ENCODE measurements around the gene TLL2.

TLL2 gene

GRCh38 chr10:96321822-96322221, 191.9 kb downstream of the TLL2 start:
- Histone ChIP-seq H3K9me2 (replicated peaks; ENCODE audit: insufficient read depth, low read length) (no peaks in the 10 kb centered on the region), H3K27me3 (replicated peaks; ENCODE audit: insufficient read depth, low read length) (no peaks in the 10 kb centered on the region), H3K27ac (ENCODE audit: low read length) (no peak overlapping the region), H3F3A (ENCODE audit: insufficient read depth, low read length) (no peaks in the 10 kb centered on the region), H3K79me2 (ENCODE audit: low read length) (no peaks in the 10 kb centered on the region), H4K20me1 (ENCODE audit: insufficient read depth, low read length) (no peaks in the 10 kb centered on the region), H3K4me1 (ENCODE audit: low read length) (no peaks in the 10 kb centered on the region), H3K4me2 (ENCODE audit: low read depth, low read length) (no peak overlapping the region), H3K4me3 (ENCODE audit: low read length) (no peak overlapping the region), H2AFZ (ENCODE audit: low read length) (no peak overlapping the region), H3K9ac (ENCODE audit: low read length) (no peak overlapping the region), H3K9me3 (replicated peaks; ENCODE audit: insufficient read depth, low read length) (no peaks in the 10 kb centered on the region), H3K36me3 (replicated peaks; ENCODE audit: insufficient read depth, low read length) (no peaks in the 10 kb centered on the region)
- TF ChIP-seq EZH2 (optimal IDR thresholded peaks at IDR 0.05; ENCODE audit: low read depth, low read length) (no peak), EZH2phosphoT487 (IDR thresholded peaks at IDR 0.05; ENCODE audit: low read length) (no peak), CTCF (IDR thresholded peaks at IDR 0.05; ENCODE audit: low read length) (no peak)
- no peak for DNase-seq

GRCh38 chr10:96319754-96320474, 193.8 kb downstream of the TLL2 start:
- H3K9me2 ChIP-seq (replicated peaks; ENCODE audit: insufficient read depth, low read length) = no peaks in the 10 kb centered on the region
- H3K27ac ChIP-seq (ENCODE audit: low read length) = no peak overlapping the region
- H3K79me2 ChIP-seq (ENCODE audit: low read length) = no peaks in the 10 kb centered on the region
- H3K27me3 ChIP-seq (replicated peaks; ENCODE audit: insufficient read depth, low read length) = no peaks in the 10 kb centered on the region
- H4K20me1 ChIP-seq (ENCODE audit: insufficient read depth, low read length) = no peaks in the 10 kb centered on the region
- no peak overlapping the region for H3K9ac ChIP-seq (ENCODE audit: low read length)
- no peaks in the 10 kb centered on the region for H3K36me3 ChIP-seq (replicated peaks; ENCODE audit: insufficient read depth, low read length)
- no peak overlapping the region for H2AFZ ChIP-seq (ENCODE audit: low read length)
- H3K4me3 ChIP-seq (ENCODE audit: low read length) = no peak overlapping the region
- H3K9me3 ChIP-seq (replicated peaks; ENCODE audit: insufficient read depth, low read length) = no peaks in the 10 kb centered on the region
- TF ChIP-seq EZH2 (optimal IDR thresholded peaks at IDR 0.05; ENCODE audit: low read depth, low read length) = no peak
- TF ChIP-seq CTCF (IDR thresholded peaks at IDR 0.05; ENCODE audit: low read length) = no peak
- no peak for TF ChIP-seq EZH2phosphoT487 (IDR thresholded peaks at IDR 0.05; ENCODE audit: low read length)
- no peaks in the 10 kb centered on the region for H3F3A ChIP-seq (ENCODE audit: insufficient read depth, low read length)
- no peaks in the 10 kb centered on the region for H3K4me1 ChIP-seq (ENCODE audit: low read length)
- no peak for DNase-seq
- no peak overlapping the region for H3K4me2 ChIP-seq (ENCODE audit: low read depth, low read length)

- Histone ChIP-seq H2AFZ (ENCODE audit: low read length) (no peak overlapping the region), H3K27me3 (replicated peaks; ENCODE audit: insufficient read depth, low read length) (no peaks in the 10 kb centered on the region), H3K9me2 (replicated peaks; ENCODE audit: insufficient read depth, low read length) (no peaks in the 10 kb centered on the region), H3F3A (ENCODE audit: insufficient read depth, low read length) (no peaks in the 10 kb centered on the region), H3K79me2 (ENCODE audit: low read length) (no peaks in the 10 kb centered on the region), H4K20me1 (ENCODE audit: insufficient read depth, low read length) (no peaks in the 10 kb centered on the region), H3K36me3 (replicated peaks; ENCODE audit: insufficient read depth, low read length) (no peaks in the 10 kb centered on the region), H3K27ac (ENCODE audit: low read length) (no peak overlapping the region), H3K4me1 (ENCODE audit: low read length) (no peaks in the 10 kb centered on the region), H3K9me3 (replicated peaks; ENCODE audit: insufficient read depth, low read length) (no peaks in the 10 kb centered on the region), H3K9ac (ENCODE audit: low read length) (no peak overlapping the region), H3K4me3 (ENCODE audit: low read length) (no peak overlapping the region), H3K4me2 (ENCODE audit: low read depth, low read length) (no peak overlapping the region)
- TF ChIP-seq EZH2 (optimal IDR thresholded peaks at IDR 0.05; ENCODE audit: low read depth, low read length) = no peak
- TF ChIP-seq EZH2phosphoT487 (IDR thresholded peaks at IDR 0.05; ENCODE audit: low read length) = no peak
- no peak for TF ChIP-seq CTCF (IDR thresholded peaks at IDR 0.05; ENCODE audit: low read length)
- no peak for DNase-seq
Measured at GRCh38 chr10:96317067-96317833, 196.5 kb downstream of the TLL2 start.
